ENCODE results near the gene AFAP1L1.

The AFAP1L1 gene

DNA sequence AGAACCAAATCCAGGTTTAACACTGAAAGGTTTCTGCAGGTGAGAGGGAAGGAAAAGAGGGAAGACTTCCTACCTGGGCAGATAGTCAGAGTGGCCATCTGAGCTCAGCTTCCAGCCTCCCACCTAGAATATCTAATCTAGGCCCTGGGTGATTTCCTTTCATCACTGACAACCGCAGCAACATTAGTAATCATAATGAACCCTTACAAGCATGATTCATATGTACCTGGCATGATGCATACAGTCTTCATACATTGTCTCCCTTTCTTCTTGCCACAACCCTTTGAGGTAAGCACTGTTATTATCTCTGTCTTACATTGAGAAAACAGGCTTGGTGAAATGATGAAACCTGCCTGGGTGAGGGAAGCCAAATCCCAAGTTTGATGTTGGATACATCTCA lies 13.5 kb downstream of the AFAP1L1 start:
- no peak for DNase-seq (ENCODE audit: low read depth)

DNA sequence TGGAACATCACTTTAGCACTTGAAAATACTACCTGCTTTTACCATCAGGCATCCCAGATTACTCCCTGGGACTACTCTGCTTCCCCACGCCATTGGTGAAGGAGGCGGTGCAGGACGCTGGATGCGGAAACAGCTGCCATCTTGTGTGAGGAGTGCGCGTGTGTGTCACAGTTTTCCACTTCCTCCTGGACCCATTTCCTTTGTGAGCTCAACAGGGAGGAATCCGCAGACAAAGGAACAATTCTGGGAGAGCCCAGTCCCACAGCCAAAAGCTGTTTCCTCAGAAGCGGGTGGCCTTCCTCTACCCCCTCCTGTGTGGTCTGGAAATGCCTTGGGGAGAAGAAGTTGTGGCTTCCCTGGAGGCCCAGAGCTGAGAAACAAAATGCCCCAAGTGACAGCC lies 16.8 kb downstream of the AFAP1L1 start:
- DNase-seq (ENCODE audit: low read depth), result no peak

DNA sequence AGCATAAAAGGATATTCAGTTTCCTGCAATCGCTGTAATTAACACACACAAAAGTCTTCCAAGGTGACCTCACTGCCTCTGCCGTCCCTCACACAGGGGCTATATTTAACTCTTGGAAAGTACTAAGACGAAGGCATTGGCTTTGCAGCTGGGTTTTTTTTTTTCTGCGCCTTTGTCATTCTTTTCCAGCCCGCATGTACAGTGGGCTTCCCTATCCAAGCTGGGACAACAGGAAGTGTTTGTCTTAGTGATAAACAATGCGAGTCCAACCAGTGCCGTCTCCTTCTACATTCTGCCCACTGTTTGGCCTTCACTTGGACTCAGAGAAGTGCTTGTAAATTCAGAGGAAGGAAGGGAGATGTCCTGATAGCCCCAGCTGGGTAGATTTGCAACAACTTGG lies 17.6 kb downstream of the AFAP1L1 start:
- no peak for DNase-seq (ENCODE audit: low read depth)

DNA sequence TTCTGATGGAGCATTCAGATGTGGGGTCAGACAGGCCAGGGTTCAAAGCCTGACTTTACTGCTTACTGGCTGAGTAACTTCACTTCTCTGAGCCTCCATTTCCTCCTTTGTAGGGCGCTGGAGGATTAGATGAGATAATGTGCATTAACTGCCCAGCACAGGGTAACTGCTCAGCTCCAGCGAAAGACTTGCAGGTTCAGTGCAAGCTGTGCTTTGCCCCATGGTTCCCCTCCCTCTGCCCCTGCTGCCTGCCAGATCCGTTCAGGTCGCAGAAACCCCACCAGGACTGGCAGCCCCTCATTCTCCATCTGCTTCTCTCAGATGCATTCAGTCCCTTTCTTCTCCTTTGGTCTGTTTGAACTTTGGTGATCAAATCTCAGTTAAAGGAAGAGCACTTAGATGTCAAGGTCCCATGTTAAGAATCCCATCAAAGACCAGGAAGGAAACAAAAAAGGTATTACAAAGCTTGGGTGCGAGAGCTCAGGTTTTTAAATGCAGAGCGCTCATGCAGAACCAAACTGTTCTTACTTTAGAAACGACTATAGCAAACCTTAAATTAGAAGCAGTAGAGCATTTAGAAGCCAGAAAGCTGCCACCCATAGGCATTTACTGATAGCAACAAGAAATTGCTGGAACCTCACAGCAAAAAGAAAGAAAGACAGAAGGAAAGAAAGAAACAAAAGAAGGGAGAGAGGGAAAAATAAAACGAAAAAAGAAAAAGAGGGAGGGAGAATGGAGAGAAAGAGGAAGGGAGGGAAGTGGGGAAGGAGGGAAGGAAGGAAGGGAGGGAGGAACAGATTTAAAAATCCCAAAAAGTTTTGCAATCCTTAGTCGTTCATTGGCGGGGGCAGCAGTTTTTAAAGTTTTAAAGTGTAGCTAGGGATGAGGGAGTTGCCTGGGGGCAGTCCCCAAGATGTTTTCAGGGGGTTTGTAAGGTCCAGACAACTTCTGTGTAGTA lies 23.5 kb downstream of the AFAP1L1 start:
- no peak for DNase-seq (ENCODE audit: low read depth)

DNA sequence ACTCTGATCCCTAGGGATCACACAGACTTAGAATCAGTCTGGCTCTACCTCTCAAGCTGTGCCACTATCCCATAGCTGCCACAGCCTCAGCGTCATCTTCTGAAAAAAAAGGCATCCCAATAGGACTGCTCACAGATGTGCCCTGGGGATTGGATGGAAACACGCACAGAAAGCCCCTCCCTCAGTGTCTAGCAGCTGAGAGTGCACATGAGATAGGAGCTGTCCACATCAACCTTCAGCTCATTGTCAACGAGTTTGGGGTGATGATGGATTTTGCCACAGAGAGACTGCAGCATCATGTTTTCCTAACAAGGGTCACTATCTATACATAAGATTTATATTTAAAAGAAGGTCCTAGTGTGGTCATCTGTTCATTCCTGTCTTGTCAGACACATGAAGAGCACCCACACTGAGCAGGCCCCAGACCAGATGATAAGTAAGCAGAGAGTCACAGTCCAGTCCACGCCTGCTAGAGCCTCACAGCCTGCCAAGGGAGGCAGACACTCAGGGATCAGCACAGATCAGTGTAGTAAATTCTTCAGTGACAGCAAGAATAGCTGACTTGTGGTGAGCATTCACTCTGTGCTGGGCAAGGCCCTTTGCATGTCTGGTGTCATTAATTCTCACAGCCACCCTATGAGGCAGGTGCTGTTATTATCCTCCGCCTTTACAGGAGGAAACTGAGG lies 25.8 kb downstream of the AFAP1L1 start:
- no peak for DNase-seq (ENCODE audit: low read depth)

DNA sequence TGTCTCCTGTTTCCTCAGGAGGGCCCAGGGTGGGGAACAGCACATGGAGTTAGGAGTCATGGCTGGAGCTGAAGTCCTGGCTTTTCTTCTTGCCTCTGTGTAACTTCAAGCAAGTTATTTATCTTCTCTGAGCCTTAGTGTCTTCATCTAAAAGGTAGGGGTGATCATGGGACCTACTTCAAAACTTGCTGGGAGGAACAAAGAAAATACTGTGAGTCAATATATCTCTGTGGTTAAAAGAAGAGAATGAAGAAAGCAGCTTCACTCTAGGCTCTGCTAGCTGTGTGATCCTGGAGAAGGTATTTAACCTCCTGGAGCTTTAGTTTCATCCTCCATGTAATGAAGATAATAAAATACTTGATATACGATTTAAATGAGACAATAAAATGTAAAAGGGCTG lies 26.5 kb downstream of the AFAP1L1 start:
- DNase-seq (ENCODE audit: low read depth), result no peak

DNA sequence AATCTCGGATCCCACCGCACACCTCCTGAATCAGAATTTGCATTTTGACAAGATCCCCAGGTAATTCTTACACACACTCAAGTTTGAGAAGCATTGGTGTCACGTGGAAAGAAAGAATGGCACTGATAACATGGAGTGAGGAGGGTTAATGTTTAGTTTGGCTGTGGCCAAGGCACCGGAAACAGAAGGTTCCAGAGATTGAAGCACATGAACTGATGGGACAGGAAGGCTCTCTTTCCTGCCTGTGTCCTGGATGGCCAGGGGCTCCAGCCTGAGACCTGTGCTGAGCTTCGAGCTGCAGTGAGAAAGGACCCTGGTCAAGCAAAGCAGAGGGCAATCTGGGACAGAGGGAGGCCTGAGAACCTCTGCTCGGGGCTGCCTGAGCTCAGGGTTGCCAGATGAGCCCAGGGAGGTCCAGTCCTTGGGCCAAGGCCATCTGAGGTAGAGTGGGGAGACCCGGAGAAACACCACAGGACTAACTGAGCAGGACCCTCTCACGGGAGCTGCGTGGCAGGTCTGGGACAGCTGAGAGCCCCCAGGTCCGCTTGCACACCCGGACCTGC lies 27.3 kb downstream of the AFAP1L1 start:
- no peak for DNase-seq (ENCODE audit: low read depth)

DNA sequence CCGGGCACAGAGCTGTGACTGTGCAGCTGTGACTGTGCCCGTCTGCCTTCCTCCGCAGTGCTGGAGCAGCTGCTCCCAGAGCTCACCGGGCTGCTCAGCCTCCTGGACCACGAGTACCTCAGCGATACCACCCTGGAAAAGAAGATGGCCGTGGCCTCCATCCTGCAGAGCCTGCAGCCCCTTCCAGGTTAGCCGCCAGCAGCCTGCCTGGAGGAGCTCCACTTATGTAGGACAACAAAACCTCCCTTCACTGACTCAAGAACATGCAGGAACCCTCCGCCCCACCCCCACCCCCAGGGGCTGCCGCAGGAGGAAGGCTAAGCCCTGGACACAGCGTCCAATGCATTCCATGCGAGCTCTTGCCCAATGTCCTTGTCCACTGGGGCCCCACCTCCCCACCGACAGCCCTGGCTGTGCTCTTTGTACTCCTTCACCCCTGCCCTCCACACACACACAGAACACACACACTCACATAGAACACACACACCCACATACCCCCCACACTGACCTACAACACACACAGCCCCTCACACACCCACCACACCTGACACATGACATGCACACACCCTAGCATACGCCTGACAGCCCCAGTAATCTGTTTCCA lies 27.9 kb downstream of the AFAP1L1 start:
- no peak for DNase-seq (ENCODE audit: low read depth)

DNA sequence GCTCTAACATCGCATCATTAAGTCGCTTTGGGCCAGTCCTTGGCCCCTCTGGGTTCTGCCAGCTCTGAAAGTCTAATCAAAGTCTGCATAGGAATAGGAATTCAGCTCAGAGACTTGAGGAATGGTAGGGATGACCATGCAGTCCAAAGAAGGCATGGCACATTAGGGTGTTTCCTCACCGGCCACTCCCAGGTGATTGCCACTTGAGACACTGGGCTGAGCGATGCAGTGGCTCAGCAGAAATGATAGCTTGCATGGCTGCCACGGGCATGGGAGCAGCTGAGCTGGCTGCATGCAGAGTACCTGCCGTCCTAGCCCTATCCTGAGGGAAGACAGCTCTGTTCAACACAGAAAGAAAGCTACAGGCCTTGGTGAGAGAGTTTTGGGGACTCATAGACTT lies 28.8 kb downstream of the AFAP1L1 start:
- no peak for DNase-seq (ENCODE audit: low read depth)

DNA sequence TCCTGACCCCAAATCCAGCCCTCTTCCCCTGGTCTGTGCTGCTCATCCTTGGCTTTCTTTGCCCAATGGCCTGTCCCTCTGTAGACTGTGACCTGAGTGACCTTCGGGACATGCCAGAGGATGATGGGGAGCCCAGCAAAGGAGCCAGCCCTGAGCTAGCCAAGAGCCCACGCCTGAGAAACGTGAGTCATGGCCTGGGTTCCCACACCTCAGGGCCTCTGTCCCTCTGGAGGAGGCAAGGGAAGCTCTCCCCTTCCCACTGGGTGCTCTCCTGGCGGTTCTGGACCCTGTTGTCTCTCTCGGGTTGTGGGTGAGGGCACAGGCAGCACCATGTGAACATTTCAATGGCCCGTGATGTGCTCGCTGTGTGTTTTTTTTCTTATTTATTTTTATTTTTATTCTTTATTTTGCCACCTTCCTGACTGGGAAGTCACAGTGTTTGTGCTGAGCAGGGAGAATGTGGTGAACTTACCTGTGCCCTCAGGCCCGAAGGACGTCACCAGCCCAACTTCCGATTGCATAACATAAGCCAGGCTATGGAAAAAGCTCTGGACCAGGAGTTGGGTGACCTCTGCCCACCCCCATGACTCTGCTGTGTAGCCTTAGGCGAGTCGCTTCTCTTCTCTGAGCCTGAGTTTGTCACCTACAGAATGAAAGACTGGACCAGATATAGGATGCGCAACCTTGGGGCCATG lies 29.5 kb downstream of the AFAP1L1 start:
- no peak for DNase-seq (ENCODE audit: low read depth)

DNA sequence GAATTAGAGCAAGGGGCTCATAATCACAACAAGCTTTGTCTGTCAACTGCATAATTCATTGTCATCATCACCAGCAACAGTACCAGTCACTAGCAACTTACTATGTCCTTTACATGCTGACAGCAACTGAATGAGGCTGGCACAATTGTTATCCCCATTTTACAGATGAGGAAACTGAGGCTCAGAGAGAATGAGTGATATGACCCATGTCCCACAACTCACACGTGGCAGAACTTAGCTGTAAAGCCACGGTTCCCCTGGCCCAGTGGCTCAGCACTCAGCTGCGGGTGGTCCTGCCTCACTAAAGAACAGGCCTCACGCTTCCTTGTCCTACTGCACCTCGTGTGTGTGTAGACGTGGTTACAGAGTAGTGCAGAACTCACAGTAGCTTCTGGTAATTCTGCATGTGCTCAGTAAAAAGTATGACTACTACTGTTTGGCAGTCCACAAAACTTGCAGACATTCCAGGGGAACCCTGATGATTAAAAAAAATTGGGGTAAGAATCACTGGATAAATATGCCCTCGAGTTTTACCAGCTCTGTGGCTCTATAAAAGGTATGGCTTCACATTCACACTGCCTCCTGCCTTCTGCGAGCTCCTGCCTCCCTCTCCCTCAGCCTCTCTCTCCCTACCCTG lies 30.2 kb downstream of the AFAP1L1 start:
- DNase-seq (ENCODE audit: low read depth), result no peak

DNA sequence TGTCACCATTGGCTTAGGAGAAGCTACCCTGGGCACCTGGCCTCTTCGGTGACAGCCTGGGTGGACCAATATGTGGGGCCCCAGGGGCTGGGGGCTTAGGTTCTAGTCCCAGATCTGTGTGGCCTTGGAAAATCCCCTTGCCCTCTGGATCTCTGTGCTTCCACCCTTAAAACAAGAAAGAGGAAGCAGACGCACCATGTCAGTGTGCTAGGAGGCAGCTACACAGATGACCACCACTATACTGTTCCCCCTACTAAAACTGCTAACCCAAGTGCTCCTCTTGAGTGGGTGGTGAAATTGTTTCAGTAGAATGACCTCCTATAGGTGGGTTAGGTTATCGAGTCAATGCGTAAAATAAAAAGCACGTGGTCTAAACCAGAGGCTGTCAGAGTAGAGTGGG lies 31.0 kb downstream of the AFAP1L1 start:
- no peak for DNase-seq (ENCODE audit: low read depth)

DNA sequence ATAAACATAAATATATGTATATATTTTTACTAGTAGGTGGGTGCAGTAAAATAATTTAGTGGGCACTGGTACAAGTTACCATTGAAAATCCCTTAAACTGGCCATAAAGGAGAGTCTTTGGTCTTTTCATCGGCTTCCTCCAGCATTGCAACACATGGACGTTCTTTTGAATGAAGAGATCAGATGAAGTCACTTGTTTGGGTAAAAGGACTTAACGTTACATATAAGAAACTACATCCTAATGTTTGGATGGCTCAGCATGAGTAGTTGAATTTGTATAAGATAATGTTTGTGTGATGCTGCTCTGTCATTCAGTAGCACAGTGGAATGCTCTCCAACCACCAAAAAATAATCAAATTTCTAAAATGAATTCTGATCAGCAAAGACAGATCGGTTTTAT lies 31.6 kb downstream of the AFAP1L1 start:
- no peak for DNase-seq (ENCODE audit: low read depth)

DNA sequence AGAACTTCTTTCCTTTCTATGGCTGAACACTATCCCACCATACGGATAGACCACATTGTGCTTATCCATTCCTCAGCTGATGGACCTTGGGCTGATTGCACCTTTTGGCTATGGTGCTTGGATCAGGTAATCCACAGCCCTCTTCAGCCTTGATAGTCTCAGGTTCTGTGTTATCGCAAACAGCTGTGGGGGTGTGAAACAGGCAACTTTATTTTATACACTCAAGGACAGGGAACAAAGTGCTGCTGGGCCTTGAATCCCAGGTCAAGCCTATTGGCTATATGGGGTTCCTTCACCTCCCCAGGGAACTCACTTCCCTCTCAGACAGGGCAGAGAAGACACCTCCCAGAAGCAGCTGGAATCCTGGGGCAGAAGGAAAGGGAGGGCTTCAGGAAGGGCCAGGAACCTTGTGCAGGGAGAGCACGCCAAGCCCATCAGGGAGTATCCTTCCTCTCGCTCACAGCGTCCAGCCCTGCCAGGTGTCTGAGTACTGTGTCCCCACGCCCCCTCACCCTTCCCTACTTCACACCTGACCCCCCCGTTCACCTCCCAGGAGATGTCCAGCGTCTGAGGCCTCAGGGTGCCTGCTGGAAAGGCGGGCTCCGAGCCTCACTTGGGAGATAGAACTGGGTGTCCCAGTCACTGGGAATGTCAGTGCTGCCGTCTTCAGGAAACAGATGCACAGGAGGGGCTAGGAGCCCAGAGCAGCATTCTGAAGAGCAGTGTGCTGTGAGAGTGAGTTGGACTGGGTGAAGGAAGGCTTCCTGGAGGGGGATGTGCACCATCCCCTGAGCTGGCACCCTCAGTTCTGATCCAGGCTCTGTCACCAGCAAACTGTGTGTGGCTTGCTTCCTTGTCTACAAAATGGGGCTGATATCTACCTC lies 32.8 kb downstream of the AFAP1L1 start:
- no peak for DNase-seq (ENCODE audit: low read depth)

DNA sequence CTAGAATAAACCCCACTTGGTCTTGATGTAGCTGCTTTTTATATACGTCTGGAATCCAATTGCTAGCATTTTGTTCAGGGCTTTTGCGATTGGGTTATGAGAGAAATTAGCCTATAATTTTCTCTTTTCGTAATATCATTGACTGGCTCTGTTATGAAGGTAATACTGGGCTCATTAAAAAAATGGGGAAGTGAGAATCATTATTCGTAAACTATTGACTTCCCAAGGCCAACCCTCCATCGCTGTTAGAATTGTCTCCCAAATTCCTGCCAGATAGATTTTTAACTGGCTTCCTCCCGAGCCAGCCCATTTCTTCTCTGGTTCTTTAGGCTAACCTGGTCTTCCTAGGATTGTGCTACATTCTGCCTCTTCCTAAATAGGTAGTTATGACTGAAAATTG lies 37.7 kb downstream of the AFAP1L1 start:
- DNase-seq (ENCODE audit: low read depth), result no peak

DNA sequence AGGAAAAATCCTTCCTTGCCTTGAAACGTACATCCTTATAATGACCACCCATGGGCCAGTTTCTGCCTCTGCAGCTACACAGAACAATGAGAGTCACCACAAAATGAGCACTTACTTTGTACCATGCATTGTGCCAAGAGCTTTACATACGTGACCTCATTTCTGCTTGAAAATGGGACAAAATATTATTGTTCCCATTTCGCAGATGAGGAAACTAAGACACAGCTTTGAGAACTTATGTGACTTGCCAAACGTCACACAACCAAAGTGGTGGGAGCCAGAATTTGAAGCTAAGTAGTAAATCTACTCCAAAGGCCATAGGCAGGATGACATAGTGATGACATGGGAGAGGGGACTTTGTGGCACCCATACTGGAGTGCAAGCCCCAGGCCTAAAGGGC lies 38.8 kb downstream of the AFAP1L1 start:
- DNase-seq (ENCODE audit: low read depth), result no peak

DNA sequence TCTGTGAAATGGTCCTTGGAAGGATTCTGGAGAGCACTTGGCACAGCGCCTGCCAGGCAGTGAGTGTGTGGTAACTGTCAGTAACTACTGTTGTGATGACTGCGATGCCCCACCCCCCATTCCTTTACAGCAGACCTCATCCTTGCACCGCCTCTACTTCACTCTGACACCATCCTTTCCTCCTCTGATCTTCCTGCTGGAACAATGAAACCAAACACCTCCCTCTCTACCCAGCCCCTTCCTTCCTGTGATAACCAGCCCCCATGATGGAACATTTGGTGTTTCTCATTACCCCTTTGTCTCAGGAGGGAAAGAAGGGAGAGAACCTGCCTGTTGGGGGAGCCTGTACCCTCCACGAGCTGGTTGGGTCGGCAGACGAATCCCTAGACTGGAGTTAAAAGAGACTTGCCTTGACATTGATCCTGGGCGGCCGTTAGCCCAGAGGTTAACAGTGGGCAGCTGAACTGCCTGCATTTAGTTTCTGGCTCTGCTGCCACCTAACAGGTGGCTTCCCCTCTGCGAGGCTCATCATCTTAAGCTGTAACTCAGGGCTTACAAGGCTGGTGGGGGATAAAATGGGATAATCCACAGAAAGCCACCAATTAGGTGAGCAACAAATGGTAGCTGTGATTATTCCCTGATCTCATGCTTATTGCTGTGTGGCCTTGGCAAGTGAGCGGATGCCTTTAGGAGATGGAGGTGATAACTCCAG lies 39.4 kb downstream of the AFAP1L1 start:
- no peak for DNase-seq (ENCODE audit: low read depth)

DNA sequence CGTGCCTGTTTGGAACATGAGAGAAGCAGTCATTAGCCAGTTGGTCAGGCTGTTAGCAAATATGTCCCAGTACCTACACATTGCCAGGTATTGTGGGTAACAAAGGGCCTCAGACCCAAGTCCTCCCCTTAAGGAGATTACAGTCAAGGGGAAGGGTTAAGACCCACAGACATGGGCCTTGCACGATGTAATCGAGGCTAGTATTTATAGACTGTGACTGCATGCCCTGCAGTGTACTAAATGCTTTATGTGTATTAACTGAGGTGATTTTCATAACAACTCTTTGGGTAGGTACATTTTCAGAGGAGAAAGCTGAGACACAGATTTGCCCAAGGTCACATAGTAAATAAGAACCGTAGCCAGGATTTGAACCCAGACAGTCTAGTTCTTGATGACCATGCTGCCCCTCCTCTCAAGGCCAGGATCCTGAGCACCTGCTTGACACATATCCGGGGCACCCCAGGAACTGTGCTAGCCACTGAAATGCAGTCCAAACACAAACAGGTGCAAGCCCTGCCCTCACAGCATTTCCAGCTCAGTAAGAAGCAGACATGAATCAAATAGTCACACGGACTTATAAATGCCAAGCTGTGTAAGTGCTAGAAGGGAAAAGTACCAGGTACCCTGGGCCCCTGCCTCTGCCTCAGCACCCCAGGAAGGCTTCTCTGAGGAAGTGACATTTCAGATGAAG lies 41.6 kb downstream of the AFAP1L1 start:
- DNase-seq (ENCODE audit: low read depth), result no peak

DNA sequence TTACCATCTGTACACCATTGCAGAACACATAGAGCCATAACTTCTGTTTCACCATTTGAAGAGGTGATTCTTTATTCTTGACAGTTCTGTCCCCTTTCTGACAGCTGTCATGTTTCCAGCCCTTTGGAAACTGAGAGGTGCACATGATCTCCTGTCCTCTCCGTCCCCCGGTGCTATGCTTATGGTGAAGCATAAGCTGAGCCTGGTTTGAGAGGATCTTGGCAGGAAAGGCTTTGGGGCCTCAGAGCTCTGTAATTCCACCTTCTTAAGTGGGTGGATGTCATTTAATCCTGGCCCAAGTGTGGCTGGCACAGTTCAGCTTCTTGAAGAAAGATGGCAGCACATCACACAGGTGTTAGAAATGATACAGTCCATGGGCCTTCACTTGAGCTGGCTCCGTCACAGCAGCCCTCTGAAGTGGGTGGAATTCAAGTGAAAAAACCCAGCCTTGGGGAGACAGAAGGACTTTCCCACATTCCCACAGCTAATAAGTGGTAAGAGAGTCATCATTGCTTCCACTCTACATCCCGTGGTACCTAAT lies 43.0 kb downstream of the AFAP1L1 start:
- no peak for DNase-seq (ENCODE audit: low read depth)

All from stimulated activated CD8-positive, alpha-beta memory T cell treated with anti-CD3 and anti-CD28 coated beads, Interleukin-15, amount 100 ng/mL, for 1 hour (primary cell).